CD4-positive, alpha-beta memory T cell (primary cell): ENCODE results near the gene OLFML2A. TPM values are rescaled to one million over a fixed set of nuclear protein-coding genes. Genes with fewer than 3 reads are reported as not detected.

Source experiments
- CTCF ChIA-PET: fragments of 350-600 bp; sonication (Branson Sonifier 250); formaldehyde crosslinking; loops from one replicate; lab custom pipeline; 2021; ENCODE audit warnings: inconsistent platforms; ENCODE audit not compliant: partially characterized antibody; lab: Charles Lee
- POLR2A ChIA-PET: fragments of 350-600 bp; sonication (Branson Sonifier 250); formaldehyde crosslinking; loops from one replicate; lab custom pipeline; 2021; ENCODE audit not compliant: partially characterized antibody; lab: Charles Lee
- DNase-seq, 5 donors: peaks; one replicate each; pipeline versions ENCODE4 v3.0.0 to v3.0.0-alpha.2; 2020 to 2022; ENCODE audit warnings: mixed read lengths in 1 of 5
- H3K27ac ChIP-seq: one replicate; pipeline ENCODE4 v1.7.0; 2013; ENCODE audit warnings: low read depth, low read length
- H3K27me3 ChIP-seq: 2 replicates; pipeline ENCODE4 v1.7.0; 2013; ENCODE audit warnings: mild to moderate bottlenecking, low read length, moderate library complexity; ENCODE audit not compliant: insufficient read depth
- H3K36me3 ChIP-seq: 2 replicates; pipeline ENCODE4 v1.7.0; 2013; ENCODE audit warnings: mild to moderate bottlenecking, low read length, moderate library complexity; ENCODE audit not compliant: insufficient read depth
- H3K4me1 ChIP-seq: 2 replicates; pipeline ENCODE4 v1.7.0; 2013; ENCODE audit warnings: mild to moderate bottlenecking, low read length, moderate library complexity; ENCODE audit not compliant: insufficient read depth
- H3K4me3 ChIP-seq, 2 donors: one replicate each; pipeline ENCODE4 v1.7.0; 2013; ENCODE audit warnings: low read length in 2 of 2, mild to moderate bottlenecking in 1 of 2
- H3K9me3 ChIP-seq, 2 donors: one replicate each; pipeline ENCODE4 v1.7.0; 2013; ENCODE audit warnings: low read length in 2 of 2, control low read depth in 1 of 2; ENCODE audit not compliant: control insufficient read depth in 1 of 2
- H3K27ac Mint-ChIP-seq, 7 donors: one replicate each; pipeline ENCODE4 v1.8.0; 2020 to 2021; ENCODE audit warnings: mixed read lengths in 7 of 7, mild to moderate bottlenecking in 6 of 7, inconsistent platforms in 3 of 7, moderate library complexity in 3 of 7
- H3K27me3 Mint-ChIP-seq, 2 donors: one replicate each; pipeline ENCODE4 v1.8.0; 2020 to 2021; ENCODE audit warnings: mixed read lengths in 2 of 2
- H3K36me3 Mint-ChIP-seq, 2 donors: one replicate each; pipeline ENCODE4 v1.8.0; 2020 to 2021; ENCODE audit warnings: mixed read lengths in 2 of 2, inconsistent platforms in 1 of 2, mild to moderate bottlenecking in 1 of 2
- H3K4me1 Mint-ChIP-seq, 4 donors: one replicate each; pipeline ENCODE4 v1.8.0; 2020 to 2021; ENCODE audit warnings: mixed read lengths in 4 of 4, mild to moderate bottlenecking in 1 of 4
- H3K4me3 Mint-ChIP-seq, 8 donors: one replicate each; pipeline ENCODE4 v1.8.0; 2020 to 2021; ENCODE audit warnings: mixed read lengths in 8 of 8, mild to moderate bottlenecking in 7 of 8, moderate library complexity in 6 of 8, inconsistent platforms in 3 of 8
- H3K9me3 Mint-ChIP-seq, 8 donors: one replicate each; pipeline ENCODE4 v1.8.0; 2020 to 2021; ENCODE audit warnings: mixed read lengths in 8 of 8, mild to moderate bottlenecking in 5 of 8, inconsistent platforms in 3 of 8, moderate library complexity in 1 of 8
- intact Hi-C: fragments of 100-400 bp; cut with micrococcal nuclease; formaldehyde crosslinking; loops from one replicate; pipeline ENCODE4 v1.15.1; 2023
- polyA plus RNA-seq, 2 donors: library from polyadenylated mRNA; unstranded; fragments of 300-500 nt; fragmentation: Illumina TruSeq; gene quantifications; one replicate each; pipeline ENCODE4 v1.2.3, GENCODE V29; 2021
- total RNA-seq, 2 experiments: library from RNA; stranded (reverse); gene quantifications; one replicate each; pipeline ENCODE4 v1.2.3, GENCODE V29; 2021

The OLFML2A gene
- total and polyA plus RNA-seq, 4 experiments from 2014 or later = not detected

- Histone ChIP-seq H3K27ac (peak overlapping the region; percentile 95), H3K4me1 (peaks cover 26% of the 10 kb centered on the region), H3K9me3 (no peaks in the 10 kb centered on the region), H3K27me3 (no peaks in the 10 kb centered on the region), H3K4me3 (peak overlapping the region; percentile 5 to 78), H3K36me3 (peaks cover 45% of the 10 kb centered on the region)
- Mint-ChIP-seq H3K27me3 (no peaks in the 10 kb centered on the region), H3K9me3 (no peaks in the 10 kb centered on the region), H3K4me1 (peaks cover 20 to 41% (median 29%) of the 10 kb centered on the region in 4 donors), H3K4me3 (peak overlapping the region; percentile 91 to 100 (median 96)), H3K36me3 (peaks cover 21 to 47% of the 10 kb centered on the region in 2 donors), H3K27ac (peak overlapping the region; percentile 87 to 99 (median 95))
- no peak for DNase-seq
- CTCF ChIA-PET = interaction anchor here (0.8 to 3.6 kb wide), 7 partner anchors 8 to 283 kb away, joined by 3 to 36 read pairs (median 5); partner anchors contain the start of genes NR6A1, SCAI and WDR38
- POLR2A ChIA-PET = interaction anchor here (0.6 to 7.2 kb wide), 14 partner anchors 8 to 401 kb away, joined by 3 to 74 read pairs (median 5); partner anchors contain the start of genes GAPVD1, GOLGA1, HSPA5 and NR6A1
- intact Hi-C loops = loop anchor here (1.0 to 2.0 kb wide), 3 partner anchors 9 to 328 kb away; partner anchors contain the start of genes NR6A1 and PPP6C
These were observed 83.8 kb downstream of the OLFML2A start for GRCh38 chr9:124860582-124861341.

- Histone ChIP-seq H3K4me3 (peak within 1 kb of the TSS; percentile 78 to 84), H3K4me1 (peaks cover 26% of the 10 kb centered on the region), H3K27me3 (no peaks in the 10 kb centered on the region), H3K36me3 (peaks cover 45% of the 10 kb centered on the region), H3K9me3 (no peaks in the 10 kb centered on the region), H3K27ac (peak within 1 kb of the TSS; percentile 95)
- H3K9me3 Mint-ChIP-seq = no peaks in the 10 kb centered on the region
- ChIA-PET POLR2A (interaction anchor here (0.7 to 7.2 kb wide), 20 partner anchors 9 to 400 kb away, joined by 3 to 74 read pairs (median 4); partner anchors contain the start of genes GAPVD1, GOLGA1, HSPA5 and NR6A1), CTCF (interaction anchor here (1.0 to 3.6 kb wide), 9 partner anchors 8 to 282 kb away, joined by 3 to 36 read pairs (median 7); partner anchors contain the start of genes NR6A1, SCAI and WDR38)
- peak within 1 kb of the TSS; percentile 91 to 100 (median 96) for H3K4me3 Mint-ChIP-seq
- peaks cover 21 to 47% of the 10 kb centered on the region in 2 donors for H3K36me3 Mint-ChIP-seq
- H3K27ac Mint-ChIP-seq = peak within 1 kb of the TSS; percentile 92 to 99 (median 98)
- intact Hi-C loops = loop anchor here (1.0 to 2.0 kb wide), 6 partner anchors 8 to 400 kb away; partner anchors contain the start of genes GAPVD1, GOLGA1, HSPA5 and NR6A1
- H3K4me1 Mint-ChIP-seq = peaks cover 20 to 41% (median 29%) of the 10 kb centered on the region in 4 donors
- peak; percentile 95 to 96 (median 95) for DNase-seq
- H3K27me3 Mint-ChIP-seq = no peaks in the 10 kb centered on the region
These were observed 84.7 kb downstream of the OLFML2A start, which contains the start of the genes ARPC5L and RPL35 for GRCh38 chr9:124861342-124862229. TSS of gene ARPC5L (plus strand) at chr9:124862130. CDS start at chr9:124869291, 7,161 bp downstream. TSS of gene RPL35 (minus strand) at chr9:124861957. CDS start at chr9:124861912, 45 bp downstream.

GRCh38 chr9:124863371-124863871, 86.5 kb downstream of the OLFML2A start:
- peak overlapping the region in 4 of 7 donors; percentile 36 to 92 (median 62) for H3K27ac Mint-ChIP-seq
- intact Hi-C loops = no loop called here
- no peak for DNase-seq
- peaks cover 37% of the 10 kb centered on the region for H3K4me1 ChIP-seq
- H3K36me3 Mint-ChIP-seq = peaks cover 13 to 32% of the 10 kb centered on the region in 2 donors
- H3K36me3 ChIP-seq = peaks cover 28% of the 10 kb centered on the region
- H3K4me3 ChIP-seq = no peak overlapping the region
- H3K9me3 Mint-ChIP-seq = peaks cover 0 to under 1% (median 0%) of the 10 kb centered on the region in 8 donors
- no peak overlapping the region for H3K27ac ChIP-seq
- H3K27me3 ChIP-seq = no peaks in the 10 kb centered on the region
- H3K4me1 Mint-ChIP-seq = peaks cover 22 to 57% (median 34%) of the 10 kb centered on the region in 4 donors
- no peaks in the 10 kb centered on the region for H3K9me3 ChIP-seq
- ChIA-PET POLR2A (interaction anchor here (1.0 to 3.1 kb wide), 4 partner anchors 14 to 331 kb away, joined by 3 to 17 read pairs (median 10); partner anchors contain the start of gene GOLGA1), CTCF (interaction anchor here (1.8 to 3.6 kb wide), 4 partner anchors 9 to 279 kb away, joined by 7 to 36 read pairs (median 14); partner anchors contain the start of genes SCAI and WDR38)
- peak overlapping the region; percentile 15 to 66 (median 56) for H3K4me3 Mint-ChIP-seq
- no peaks in the 10 kb centered on the region for H3K27me3 Mint-ChIP-seq

Other genes with a start within 250 kb of the OLFML2A start
- gene NR6A1, start 5.8 kb upstream of the OLFML2A start, total RNA-seq = under 1 TPM in 1 of 2 experiments, not detected in 1; 0.06 TPM
- gene NR6A1, start 5.8 kb upstream of the OLFML2A start, polyA plus RNA-seq = not detected
- gene WDR38, start 76.3 kb downstream of the OLFML2A start, total RNA-seq = not detected
- not detected for gene WDR38, start 76.3 kb downstream of the OLFML2A start, polyA plus RNA-seq
- gene RPL35, start 84.8 kb downstream of the OLFML2A start, total RNA-seq = 1,000 to 10,000 TPM; 1,702 to 1,766 TPM
- 1,000 to 10,000 TPM; 1,440 to 2,014 TPM for gene RPL35, start 84.8 kb downstream of the OLFML2A start, polyA plus RNA-seq
- gene ARPC5L, start 85.0 kb downstream of the OLFML2A start, total RNA-seq = 10 to 100 TPM; 26.8 to 31.4 TPM
- 10 to 100 TPM; 60.8 to 66.0 TPM for gene ARPC5L, start 85.0 kb downstream of the OLFML2A start, polyA plus RNA-seq
- gene GOLGA1, start 163.9 kb downstream of the OLFML2A start, total RNA-seq = 10 to 100 TPM; 27.3 to 38.3 TPM
- gene GOLGA1, start 163.9 kb downstream of the OLFML2A start, polyA plus RNA-seq = 1 to 10 TPM; 3.1 to 6.0 TPM